ENCODE data around the gene FASTK.
A peak's percentile ranks its signal among the peaks of the same experiment; 100 is the strongest.

The FASTK gene

GRCh38 chr7:151118108-151119054 is 37.8 kb upstream of the FASTK start:
- DNase-seq: no peak

GRCh38 chr7:151117565-151117964 is 37.0 kb upstream of the FASTK start:
- DNase-seq: no peak

- no peak for DNase-seq
Measured at GRCh38 chr7:151116603-151117440, 36.2 kb upstream of the FASTK start.

GRCh38 chr7:151115836-151116418 is 35.3 kb upstream of the FASTK start:
- no peak for DNase-seq

GRCh38 chr7:151115121-151115835 is 34.7 kb upstream of the FASTK start:
- DNase-seq: no peak

GRCh38 chr7:151114151-151115090 is 33.8 kb upstream of the FASTK start:
- DNase-seq: no peak

GRCh38 chr7:151113344-151114150 is 32.9 kb upstream of the FASTK start:
- DNase-seq: no peak

GRCh38 chr7:151110941-151111645 is 30.5 kb upstream of the FASTK start:
- DNase-seq: peak; percentile 51

- DNase-seq: no peak
Measured at GRCh38 chr7:151110236-151110940, 29.8 kb upstream of the FASTK start.

GRCh38 chr7:151109094-151110048 is 28.8 kb upstream of the FASTK start:
- no peak for DNase-seq

- DNase-seq: no peak
Measured at GRCh38 chr7:151107882-151108281, 27.3 kb upstream of the FASTK start.

GRCh38 chr7:151104411-151105235 is 24.0 kb upstream of the FASTK start:
- no peak for DNase-seq

GRCh38 chr7:151103973-151104372 is 23.4 kb upstream of the FASTK start:
- DNase-seq: no peak

- no peak for DNase-seq
Measured at GRCh38 chr7:151102991-151103390, 22.4 kb upstream of the FASTK start.

- no peak for DNase-seq
Measured at GRCh38 chr7:151101621-151102396, 21.2 kb upstream of the FASTK start.

- DNase-seq: no peak
Measured at GRCh38 chr7:151100921-151101320, 20.3 kb upstream of the FASTK start.
